Smooth muscle cell of bladder (primary cell): ENCODE results near the gene SMURF1. TPM values are rescaled to one million over a fixed set of nuclear protein-coding genes. Genes with fewer than 3 reads are reported as not detected.

Experiments
- total RNA-seq: library from RNA; depleted of rRNA; stranded (reverse); fragments of >200 nt; gene quantifications from 2 replicates; pipeline ENCODE4 v1.2.3, GENCODE V29; 2014

SMURF1 gene
- 14.1 and 17.8 TPM in 2 replicates for total RNA-seq

GRCh38 chr7:99143853-99144672, at the start of gene SMURF1:
Gene SMURF1 (minus strand): TSS chr7:99144108. CDS start chr7:99143780, 328 bp downstream.

Other genes starting within 250 kb of the SMURF1 start
- not detected in 2 replicates for gene KPNA7, start 64.0 kb upstream of the SMURF1 start, total RNA-seq
- not detected in 2 replicates for gene MYH16, start 128.7 kb upstream of the SMURF1 start, total RNA-seq
- 203 and 209 TPM in 2 replicates for gene ARPC1A, start 181.8 kb upstream of the SMURF1 start, total RNA-seq
- 361 and 534 TPM in 2 replicates for gene ARPC1B, start 230.6 kb upstream of the SMURF1 start, total RNA-seq